DOHH2 (cell line): ENCODE data around the gene NLGN3.

Experiments
- H3F3A ChIP-seq: fragments of 200-600 bp; sonication (generic), shearing (Covaris generic); 2 replicates; pipeline ENCODE4 v1.6.0; 2016; ENCODE audit warnings: antibody characterized with exemption, mild to moderate bottlenecking; ENCODE audit not compliant: control insufficient read depth, insufficient read depth
- H3K27ac ChIP-seq: fragments of 200-600 bp; sonication (generic); 2 replicates; pipeline ENCODE4 v1.5.1; 2014; ENCODE audit warnings: low read depth, mild to moderate bottlenecking, low read length, moderate library complexity
- H3K27me3 ChIP-seq: fragments of 200-600 bp; sonication (generic); 2 replicates; pipeline ENCODE4 v1.6.1; 2014; ENCODE audit warnings: mild to moderate bottlenecking, low read length, mixed read lengths; ENCODE audit not compliant: control insufficient read depth
- H3K36me3 ChIP-seq: fragments of 200-600 bp; sonication (generic); 2 replicates; pipeline ENCODE4 v1.6.1; 2014; ENCODE audit warnings: mild to moderate bottlenecking, low read length, moderate library complexity, mixed read lengths; ENCODE audit not compliant: control insufficient read depth
- H3K4me1 ChIP-seq: fragments of 200-600 bp; sonication (generic); 2 replicates; pipeline ENCODE4 v1.6.1; 2014; ENCODE audit warnings: mild to moderate bottlenecking, low read length, mixed read lengths; ENCODE audit not compliant: control insufficient read depth
- H3K4me2 ChIP-seq: fragments of 200-600 bp; sonication (generic); 2 replicates; pipeline ENCODE4 v1.6.0; 2014; ENCODE audit warnings: mild to moderate bottlenecking, low read length, moderate library complexity
- H3K4me3 ChIP-seq: fragments of 200-600 bp; sonication (generic); 2 replicates; pipeline ENCODE4 v1.5.1; 2014; ENCODE audit warnings: mild to moderate bottlenecking, low read length, mixed read lengths
- H3K79me2 ChIP-seq: fragments of 200-600 bp; sonication (generic); 2 replicates; pipeline ENCODE4 v1.6.1; 2014; ENCODE audit warnings: mild to moderate bottlenecking, low read length, mixed read lengths; ENCODE audit not compliant: control insufficient read depth
- H3K9me2 ChIP-seq: fragments of 200-600 bp; sonication (generic); replicated peaks from 2 replicates; pipeline ENCODE4 v1.6.1; 2014; ENCODE audit warnings: mild to moderate bottlenecking, low read length, mixed read lengths; ENCODE audit not compliant: control insufficient read depth
- H3K9me3 ChIP-seq: fragments of 200-600 bp; sonication (generic); 2 replicates; pipeline ENCODE4 v1.6.1; 2014; ENCODE audit warnings: antibody characterized with exemption, low read length, mixed read lengths; ENCODE audit not compliant: control insufficient read depth, insufficient read depth
- H4K20me1 ChIP-seq: fragments of 200-600 bp; sonication (generic); 2 replicates; pipeline ENCODE4 v1.6.0; 2014; ENCODE audit warnings: low read depth, mild to moderate bottlenecking, antibody characterized with exemption, low read length, moderate library complexity; ENCODE audit not compliant: control insufficient read depth, insufficient read depth
- EZH2phosphoT487 ChIP-seq: fragments of 200-600 bp; sonication (generic); IDR thresholded peaks from 2 replicates; pipeline ENCODE4 v1.6.1; 2017; ENCODE audit warnings: borderline replicate concordance, mild to moderate bottlenecking, antibody characterized with exemption, low read length, moderate library complexity, mixed read lengths
- TF ChIP-seq, protein P1 (sequence below): fragments of 200-600 bp; sonication (generic); IDR thresholded peaks from one replicate; pipeline ENCODE4 v1.5.1; 2014; ENCODE audit warnings: antibody characterized with exemption, mild to moderate bottlenecking, low read depth, low read length; ENCODE audit not compliant: poor library complexity, severe bottlenecking

NLGN3 gene

DNA sequence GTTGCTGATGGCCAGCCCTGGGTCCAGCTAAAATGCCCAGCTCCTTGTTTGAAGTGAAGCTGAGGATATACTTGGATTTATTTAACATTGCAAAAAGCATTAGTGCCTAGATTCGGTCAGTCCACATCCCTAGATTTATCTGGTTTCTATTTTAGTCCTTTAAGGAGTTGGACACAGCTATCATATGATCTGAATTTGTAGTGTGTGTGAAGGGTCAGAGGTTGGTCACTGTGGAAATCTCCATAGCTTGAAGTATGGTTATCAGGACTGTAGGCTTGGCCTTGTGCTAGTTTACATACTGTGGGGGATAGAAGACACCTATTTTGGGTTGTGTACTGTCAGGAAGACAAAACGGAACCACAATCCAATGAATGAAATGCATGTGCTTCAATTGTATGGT lies 28.8 kb downstream of the NLGN3 start:
- Histone ChIP-seq H3K9me2 (no peaks in the 10 kb centered on the region), H3K4me3 (no peak overlapping the region), H3K4me1 (no peaks in the 10 kb centered on the region), H3K4me2 (no peak overlapping the region), H3K9me3 (no peaks in the 10 kb centered on the region), H3K36me3 (no peaks in the 10 kb centered on the region), H3F3A (no peaks in the 10 kb centered on the region), H3K27me3 (no peaks in the 10 kb centered on the region), H3K79me2 (no peaks in the 10 kb centered on the region), H3K27ac (no peak overlapping the region), H4K20me1 (no peaks in the 10 kb centered on the region)
- TF ChIP-seq, protein P1, sequence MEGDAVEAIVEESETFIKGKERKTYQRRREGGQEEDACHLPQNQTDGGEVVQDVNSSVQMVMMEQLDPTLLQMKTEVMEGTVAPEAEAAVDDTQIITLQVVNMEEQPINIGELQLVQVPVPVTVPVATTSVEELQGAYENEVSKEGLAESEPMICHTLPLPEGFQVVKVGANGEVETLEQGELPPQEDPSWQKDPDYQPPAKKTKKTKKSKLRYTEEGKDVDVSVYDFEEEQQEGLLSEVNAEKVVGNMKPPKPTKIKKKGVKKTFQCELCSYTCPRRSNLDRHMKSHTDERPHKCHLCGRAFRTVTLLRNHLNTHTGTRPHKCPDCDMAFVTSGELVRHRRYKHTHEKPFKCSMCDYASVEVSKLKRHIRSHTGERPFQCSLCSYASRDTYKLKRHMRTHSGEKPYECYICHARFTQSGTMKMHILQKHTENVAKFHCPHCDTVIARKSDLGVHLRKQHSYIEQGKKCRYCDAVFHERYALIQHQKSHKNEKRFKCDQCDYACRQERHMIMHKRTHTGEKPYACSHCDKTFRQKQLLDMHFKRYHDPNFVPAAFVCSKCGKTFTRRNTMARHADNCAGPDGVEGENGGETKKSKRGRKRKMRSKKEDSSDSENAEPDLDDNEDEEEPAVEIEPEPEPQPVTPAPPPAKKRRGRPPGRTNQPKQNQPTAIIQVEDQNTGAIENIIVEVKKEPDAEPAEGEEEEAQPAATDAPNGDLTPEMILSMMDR, result no peak
- TF ChIP-seq EZH2phosphoT487, result no peak

- Histone ChIP-seq H3K9me3 (no peaks in the 10 kb centered on the region), H3K4me3 (no peak overlapping the region), H3K27ac (no peak overlapping the region), H3K4me2 (no peak overlapping the region), H3F3A (0 out of 2 replicates have a peak, but pooled peaks cover 2% of the 10 kb centered on the region), H3K36me3 (no peaks in the 10 kb centered on the region), H4K20me1 (no peaks in the 10 kb centered on the region), H3K79me2 (no peaks in the 10 kb centered on the region), H3K27me3 (no peaks in the 10 kb centered on the region), H3K9me2 (no peaks in the 10 kb centered on the region), H3K4me1 (peaks cover 5% of the 10 kb centered on the region)
- TF ChIP-seq, protein P1, result no peak
- TF ChIP-seq EZH2phosphoT487, result no peak
Measured at GRCh38 chrX:71174795-71175194, 30.2 kb downstream of the NLGN3 start.

- no peaks in the 10 kb centered on the region for H3K79me2 ChIP-seq
- no peaks in the 10 kb centered on the region for H4K20me1 ChIP-seq
- TF ChIP-seq, protein P1, result no peak
- no peak for TF ChIP-seq EZH2phosphoT487
- no peaks in the 10 kb centered on the region for H3K36me3 ChIP-seq
- no peaks in the 10 kb centered on the region for H3K9me2 ChIP-seq
- no peaks in the 10 kb centered on the region for H3K27me3 ChIP-seq
- no peak overlapping the region for H3K4me3 ChIP-seq
- H3K9me3 ChIP-seq, result no peaks in the 10 kb centered on the region
- no peak overlapping the region for H3K27ac ChIP-seq
- H3K4me1 ChIP-seq, result peaks cover 9% of the 10 kb centered on the region
- no peak overlapping the region for H3K4me2 ChIP-seq
- peaks cover 2% of the 10 kb centered on the region; the same call in 1 of the 2 replicates for H3F3A ChIP-seq
Measured at GRCh38 chrX:71175531-71175930, 30.9 kb downstream of the NLGN3 start.

- Histone ChIP-seq H4K20me1 (no peaks in the 10 kb centered on the region), H3K4me1 (peaks cover 19% of the 10 kb centered on the region), H3K79me2 (no peaks in the 10 kb centered on the region), H3F3A (peaks cover 2% of the 10 kb centered on the region; the same call in 1 of the 2 replicates), H3K4me2 (no peak overlapping the region), H3K36me3 (no peaks in the 10 kb centered on the region), H3K4me3 (no peak overlapping the region), H3K9me2 (no peaks in the 10 kb centered on the region), H3K27me3 (no peaks in the 10 kb centered on the region), H3K9me3 (no peaks in the 10 kb centered on the region), H3K27ac (no peak overlapping the region)
- TF ChIP-seq EZH2phosphoT487, result no peak
- TF ChIP-seq, protein P1, result no peak
Measured at GRCh38 chrX:71177327-71177726, 32.7 kb downstream of the NLGN3 start.
